HepG2 (cell line): ENCODE results near the gene TIMM44. TPM values are rescaled to one million over a fixed set of nuclear protein-coding genes. Genes with fewer than 3 reads are reported as not detected.

ENCODE experiments used
- ATF7-NPFF ChIP-seq: sonication (generic); formaldehyde crosslinking; IDR thresholded peaks from 2 replicates; pipeline ENCODE4 v1.8.1; 2023; ENCODE audit warnings: mild to moderate bottlenecking, low read depth, missing genetic modification reagents, moderate library complexity
- FOXO1 ChIP-seq: sonication (generic); formaldehyde crosslinking; IDR thresholded peaks from 2 replicates; pipeline ENCODE4 v1.4.0; 2020; ENCODE audit warnings: missing genetic modification reagents
- MAF1 ChIP-seq: sonication (generic); formaldehyde crosslinking; IDR thresholded peaks from 2 replicates; pipeline ENCODE4 v1.5.0; 2020; ENCODE audit warnings: missing genetic modification reagents, borderline replicate concordance
- MYC ChIP-seq: sonication (generic); formaldehyde crosslinking; IDR thresholded peaks from 2 replicates; pipeline ENCODE4 v1.9.0; 2021; ENCODE audit warnings: missing genetic modification reagents, borderline replicate concordance
- NFKB2 ChIP-seq: sonication (generic); formaldehyde crosslinking; IDR thresholded peaks from 2 replicates; pipeline ENCODE4 v1.4.0; 2020; ENCODE audit warnings: missing genetic modification reagents, borderline replicate concordance
- SRY ChIP-seq: sonication (generic); formaldehyde crosslinking; IDR thresholded peaks from 2 replicates; pipeline ENCODE4 v1.8.0; 2022; ENCODE audit warnings: mild to moderate bottlenecking, missing genetic modification reagents
- TAF1 ChIP-seq: sonication (generic); formaldehyde crosslinking; IDR thresholded peaks from 2 replicates; pipeline ENCODE4 v1.4.0; 2020; ENCODE audit warnings: missing genetic modification reagents
- THAP11 ChIP-seq: IDR thresholded peaks from 2 replicates; pipeline ENCODE4 v1.6.1; 2016; ENCODE audit warnings: missing biosample characterization, missing genetic modification reagents
- ZNF124 ChIP-seq: sonication (generic); formaldehyde crosslinking; IDR thresholded peaks from 2 replicates; pipeline ENCODE4 v1.4.0; 2020; ENCODE audit warnings: missing genetic modification reagents
- ZNF33A ChIP-seq: sonication (generic); formaldehyde crosslinking; IDR thresholded peaks from 2 replicates; pipeline ENCODE4 v1.5.1; 2020; ENCODE audit warnings: missing genetic modification reagents, mild to moderate bottlenecking, moderate library complexity, borderline replicate concordance
- ZNF709 ChIP-seq: sonication (generic); formaldehyde crosslinking; IDR thresholded peaks from 2 replicates; pipeline ENCODE4 v1.5.0; 2020; ENCODE audit warnings: mild to moderate bottlenecking, missing genetic modification reagents
- ZNF747 ChIP-seq: sonication (generic); formaldehyde crosslinking; IDR thresholded peaks from 2 replicates; pipeline ENCODE4 v1.8.1; 2023; ENCODE audit warnings: missing genetic modification reagents, mild to moderate bottlenecking, borderline replicate concordance
- ZNF768 ChIP-seq: sonication (generic); formaldehyde crosslinking; IDR thresholded peaks from 2 replicates; pipeline ENCODE4 v1.4.0; 2020; ENCODE audit warnings: missing genetic modification reagents
- polyA plus RNA-seq, 8 experiments: library from polyadenylated mRNA; depleted of rRNA in 3 of 8; stranded (reverse) in 7 of 8; unstranded in 1 of 8; fragments of >200 nt; fragmentation: Illumina TruSeq in 4 of 8; extraction: Trizol in 4 of 8; gene quantifications; 2 replicates each; pipeline versions ENCODE4 v1.2.1 to v1.2.3, GENCODE V29; 2011 to 2016; ENCODE audit warnings: low read depth in 4 of 8, missing spikeins in 1 of 8, mixed read lengths in 1 of 8; ENCODE audit not compliant: insufficient read depth in 1 of 8
- total RNA-seq, 5 experiments: library from RNA; depleted of rRNA; stranded (reverse); fragments of >200 nt; fragmentation: Illumina TruSeq; extraction: Trizol; gene quantifications; 2 replicates each; pipeline ENCODE4 v1.2.3, GENCODE V29; 2016; ENCODE audit warnings: low read depth in 1 of 5
- TF ChIP-seq, protein P1 (sequence below): sonication (generic); formaldehyde crosslinking; IDR thresholded peaks from 2 replicates; pipeline ENCODE4 v1.5.1; 2020; ENCODE audit warnings: mild to moderate bottlenecking, missing genetic modification reagents, moderate library complexity
- TF ChIP-seq, protein P2 (sequence below): sonication (generic); formaldehyde crosslinking; IDR thresholded peaks from 2 replicates; pipeline ENCODE4 v1.4.0; 2020; ENCODE audit warnings: missing genetic modification reagents, mild to moderate bottlenecking, borderline replicate concordance
- TF ChIP-seq, protein P3 (sequence below): sonication (generic); formaldehyde crosslinking; IDR thresholded peaks from 2 replicates; pipeline ENCODE4 v1.5.1; 2020; ENCODE audit warnings: missing genetic modification reagents, mild to moderate bottlenecking, borderline replicate concordance
- TF ChIP-seq, protein P4 (sequence below), 2 experiments: fragments of 450-650 bp in 1 of 2; sonication (generic) in 1 of 2; formaldehyde crosslinking in 1 of 2; IDR thresholded peaks; 2 replicates each; pipeline versions ENCODE4 v1.6.1 to v1.8.0; 2016 to 2022; ENCODE audit warnings: antibody characterized with exemption in 1 of 2, mild to moderate bottlenecking in 1 of 2, missing genetic modification reagents in 1 of 2

TIMM44 gene
- total and polyA plus RNA-seq, 2 of the 13 experiments (the other 11 are each of a cell fraction or from before 2014, with no cell fraction given), result 42.9 to 72.6 TPM

DNA sequence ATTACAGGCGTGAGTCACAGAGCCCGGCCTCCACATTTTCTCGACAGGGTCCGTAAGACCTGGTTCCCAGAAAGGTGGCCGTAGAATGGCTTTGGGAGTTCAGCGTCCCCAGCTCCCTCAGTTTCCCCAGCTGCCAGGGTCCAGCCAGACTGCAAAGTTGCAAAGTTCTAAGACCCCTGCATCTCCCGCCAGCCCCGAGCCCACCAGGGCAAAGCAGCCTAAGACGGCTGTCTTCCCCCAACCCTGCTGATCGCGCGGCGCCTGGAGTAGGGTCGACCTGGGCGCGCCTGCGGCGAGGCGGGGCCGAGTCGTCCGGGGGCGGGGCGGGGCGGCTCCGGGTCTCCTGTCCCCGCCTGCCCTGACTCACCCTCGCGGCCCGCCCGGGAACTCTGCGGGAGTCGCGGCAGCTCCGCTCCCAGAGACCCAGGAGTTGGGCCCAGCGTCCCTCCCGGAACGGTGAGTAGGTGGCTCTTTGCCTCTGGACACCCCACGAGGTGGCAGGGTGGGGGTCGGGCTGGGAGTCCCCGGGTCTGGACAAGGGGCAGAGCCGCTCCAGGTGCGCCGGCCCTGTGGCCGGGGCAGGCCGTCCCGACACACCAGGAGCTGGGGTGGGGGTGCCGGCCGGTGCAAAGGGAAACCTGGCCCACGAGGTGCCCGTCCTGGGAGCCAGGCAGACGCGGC is 55.2 kb downstream of the TIMM44 start, which contains the start of gene LRRC8E (continued):
- TF ChIP-seq, protein P1, sequence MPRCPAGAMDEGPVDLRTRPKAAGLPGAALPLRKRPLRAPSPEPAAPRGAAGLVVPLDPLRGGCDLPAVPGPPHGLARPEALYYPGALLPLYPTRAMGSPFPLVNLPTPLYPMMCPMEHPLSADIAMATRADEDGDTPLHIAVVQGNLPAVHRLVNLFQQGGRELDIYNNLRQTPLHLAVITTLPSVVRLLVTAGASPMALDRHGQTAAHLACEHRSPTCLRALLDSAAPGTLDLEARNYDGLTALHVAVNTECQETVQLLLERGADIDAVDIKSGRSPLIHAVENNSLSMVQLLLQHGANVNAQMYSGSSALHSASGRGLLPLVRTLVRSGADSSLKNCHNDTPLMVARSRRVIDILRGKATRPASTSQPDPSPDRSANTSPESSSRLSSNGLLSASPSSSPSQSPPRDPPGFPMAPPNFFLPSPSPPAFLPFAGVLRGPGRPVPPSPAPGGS (CRISPR knock-in tag), result no peak
- no peak for TF ChIP-seq NFKB2 (CRISPR knock-in tag)
- no peak for TF ChIP-seq ZNF709 (CRISPR knock-in tag)
- TF ChIP-seq, protein P2, sequence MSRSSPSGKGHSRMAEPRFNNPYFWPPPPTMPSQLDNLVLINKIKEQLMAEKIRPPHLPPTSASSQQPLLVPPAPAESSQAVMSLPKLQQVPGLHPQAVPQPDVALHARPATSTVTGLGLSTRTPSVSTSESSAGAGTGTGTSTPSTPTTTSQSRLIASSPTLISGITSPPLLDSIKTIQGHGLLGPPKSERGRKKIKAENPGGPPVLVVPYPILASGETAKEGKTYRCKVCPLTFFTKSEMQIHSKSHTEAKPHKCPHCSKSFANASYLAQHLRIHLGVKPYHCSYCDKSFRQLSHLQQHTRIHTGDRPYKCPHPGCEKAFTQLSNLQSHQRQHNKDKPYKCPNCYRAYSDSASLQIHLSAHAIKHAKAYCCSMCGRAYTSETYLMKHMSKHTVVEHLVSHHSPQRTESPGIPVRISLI (CRISPR knock-in tag), result no peak
- no peak for TF ChIP-seq ZNF747
- no peak for TF ChIP-seq MAF1
- TF ChIP-seq SRY (CRISPR knock-in tag), result peak; percentile 66; the same call in 1 of the 2 replicates
- TF ChIP-seq, protein P3, sequence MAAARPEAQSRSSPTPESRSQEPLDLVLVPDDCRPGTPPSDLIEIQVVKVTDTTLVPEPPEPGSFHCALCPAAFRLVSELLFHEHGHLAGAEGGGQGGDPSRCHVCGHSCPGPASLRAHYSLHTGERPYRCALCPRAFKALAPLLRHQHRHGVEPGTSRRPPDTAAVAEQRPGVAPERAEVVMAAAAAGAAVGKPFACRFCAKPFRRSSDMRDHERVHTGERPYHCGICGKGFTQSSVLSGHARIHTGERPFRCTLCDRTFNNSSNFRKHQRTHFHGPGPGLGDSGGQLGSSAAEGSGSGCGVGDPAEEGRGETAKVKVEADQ, result no peak
- peak; percentile 60; the same call in 1 of the 2 replicates for TF ChIP-seq TAF1 (CRISPR knock-in tag)
- peak; percentile 57; the same call in 1 of the 2 replicates for TF ChIP-seq MYC (CRISPR knock-in tag)
- TF ChIP-seq ZNF124 (CRISPR knock-in tag), result no peak
- 0 out of 2 replicates have a peak, but pooled peaks have one; percentile 30 for TF ChIP-seq FOXO1 (CRISPR knock-in tag)
- no peak for TF ChIP-seq ZNF33A
- peak; percentile 57 for TF ChIP-seq ATF7-NPFF (CRISPR knock-in tag)
- TF ChIP-seq, protein P4, sequence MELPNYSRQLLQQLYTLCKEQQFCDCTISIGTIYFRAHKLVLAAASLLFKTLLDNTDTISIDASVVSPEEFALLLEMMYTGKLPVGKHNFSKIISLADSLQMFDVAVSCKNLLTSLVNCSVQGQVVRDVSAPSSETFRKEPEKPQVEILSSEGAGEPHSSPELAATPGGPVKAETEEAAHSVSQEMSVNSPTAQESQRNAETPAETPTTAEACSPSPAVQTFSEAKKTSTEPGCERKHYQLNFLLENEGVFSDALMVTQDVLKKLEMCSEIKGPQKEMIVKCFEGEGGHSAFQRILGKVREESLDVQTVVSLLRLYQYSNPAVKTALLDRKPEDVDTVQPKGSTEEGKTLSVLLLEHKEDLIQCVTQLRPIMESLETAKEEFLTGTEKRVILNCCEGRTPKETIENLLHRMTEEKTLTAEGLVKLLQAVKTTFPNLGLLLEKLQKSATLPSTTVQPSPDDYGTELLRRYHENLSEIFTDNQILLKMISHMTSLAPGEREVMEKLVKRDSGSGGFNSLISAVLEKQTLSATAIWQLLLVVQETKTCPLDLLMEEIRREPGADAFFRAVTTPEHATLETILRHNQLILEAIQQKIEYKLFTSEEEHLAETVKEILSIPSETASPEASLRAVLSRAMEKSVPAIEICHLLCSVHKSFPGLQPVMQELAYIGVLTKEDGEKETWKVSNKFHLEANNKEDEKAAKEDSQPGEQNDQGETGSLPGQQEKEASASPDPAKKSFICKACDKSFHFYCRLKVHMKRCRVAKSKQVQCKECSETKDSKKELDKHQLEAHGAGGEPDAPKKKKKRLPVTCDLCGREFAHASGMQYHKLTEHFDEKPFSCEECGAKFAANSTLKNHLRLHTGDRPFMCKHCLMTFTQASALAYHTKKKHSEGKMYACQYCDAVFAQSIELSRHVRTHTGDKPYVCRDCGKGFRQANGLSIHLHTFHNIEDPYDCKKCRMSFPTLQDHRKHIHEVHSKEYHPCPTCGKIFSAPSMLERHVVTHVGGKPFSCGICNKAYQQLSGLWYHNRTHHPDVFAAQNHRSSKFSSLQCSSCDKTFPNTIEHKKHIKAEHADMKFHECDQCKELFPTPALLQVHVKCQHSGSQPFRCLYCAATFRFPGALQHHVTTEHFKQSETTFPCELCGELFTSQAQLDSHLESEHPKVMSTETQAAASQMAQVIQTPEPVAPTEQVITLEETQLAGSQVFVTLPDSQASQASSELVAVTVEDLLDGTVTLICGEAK (IDR thresholded peaks at IDR 0.05), result no peak
- TF ChIP-seq, protein P4 (CRISPR knock-in tag; IDR thresholded peaks at IDR 0.05), result no peak
- TF ChIP-seq ZNF768 (CRISPR knock-in tag), result 0 out of 2 replicates have a peak, but pooled peaks have one; percentile 54
- TF ChIP-seq THAP11 (CRISPR knock-in tag), result 0 out of 2 replicates have a peak, but pooled peaks have one; percentile 21
